Liver (tissue), 3 donors: ENCODE results near the gene ASB13.

Experiments used
- ATF3 ChIP-seq: IDR thresholded peaks from 2 replicates; pipeline ENCODE4 v1.6.1; 2016; ENCODE audit warnings: antibody characterized with exemption
- CTCF ChIP-seq: fragments of 150-350 bp; IDR thresholded peaks from 2 replicates; pipeline ENCODE4 v1.5.1; 2017; ENCODE audit warnings: improper control_type of control experiment, low read depth, low read length; ENCODE audit not compliant: missing input control
- MAX ChIP-seq: IDR thresholded peaks from 2 replicates; pipeline ENCODE4 v1.6.1; 2016; ENCODE audit warnings: antibody characterized with exemption
- NR2F2 ChIP-seq: IDR thresholded peaks from 2 replicates; pipeline ENCODE4 v1.6.1; 2016; ENCODE audit warnings: antibody characterized with exemption
- REST ChIP-seq: IDR thresholded peaks from 2 replicates; pipeline ENCODE4 v1.6.1; 2016; ENCODE audit warnings: antibody characterized with exemption, mild to moderate bottlenecking
- SP1 ChIP-seq: IDR thresholded peaks from 2 replicates; pipeline ENCODE4 v1.6.1; 2018; ENCODE audit warnings: antibody characterized with exemption, mild to moderate bottlenecking
- YY1 ChIP-seq: IDR thresholded peaks from 2 replicates; pipeline ENCODE4 v1.6.1; 2016; ENCODE audit warnings: antibody characterized with exemption, mild to moderate bottlenecking
- ZBTB33 ChIP-seq: IDR thresholded peaks from 2 replicates; pipeline ENCODE4 v1.6.1; 2016; ENCODE audit warnings: antibody characterized with exemption
- donor health status: healthy.
- donor health status: healthy.

- peak; percentile 72 for TF ChIP-seq ZBTB33
- TF ChIP-seq CTCF: no peak
- peak; percentile 84 for TF ChIP-seq SP1
- TF ChIP-seq REST: peak; percentile 83
- peak; percentile 94 for TF ChIP-seq MAX
- TF ChIP-seq ATF3: no peak
- peak; percentile 86 for TF ChIP-seq YY1
- TF ChIP-seq NR2F2: no peak
These were observed 40.2 kb downstream of the ASB13 start for GRCh38 chr10:5625992-5626777.
